Right lobe of liver (tissue), 4 donors: ENCODE results near the gene DOK6.

Source experiments
- CTCF ChIP-seq, 4 donors: fragments of 200-600 bp in 3 of 4; fragments of 450-650 bp in 1 of 4; IDR thresholded peaks; one replicate each; pipeline versions ENCODE4 v1.5.1 to v1.8.0; 2016 to 2022; ENCODE audit warnings: antibody characterized with exemption in 4 of 4, mild to moderate bottlenecking in 2 of 4
- POLR2A ChIP-seq: fragments of 450-650 bp; IDR thresholded peaks from one replicate; pipeline ENCODE4 v1.6.1; 2017; ENCODE audit warnings: antibody characterized with exemption, mild to moderate bottlenecking
- donor health status: DM: no; HTN: no; CAD: no.
- donor health status: DM: no; HTN: no; CAD: no.
- donor health status: DM: no; HTN: yes; CAD: no.

GRCh38 chr18:69557282-69557681 lies 156.6 kb downstream of the DOK6 start:
- no peak for TF ChIP-seq CTCF (IDR thresholded peaks at IDR 0.05)
- no peak for TF ChIP-seq POLR2A
